ENCODE results near the gene SHANK1. TPM values are rescaled to one million over a fixed set of nuclear protein-coding genes. Genes with fewer than 3 reads are reported as not detected.

SHANK1 gene
- total RNA-seq, 2 donors from 2014 or later = 0.28 to 1.6 TPM

DNA sequence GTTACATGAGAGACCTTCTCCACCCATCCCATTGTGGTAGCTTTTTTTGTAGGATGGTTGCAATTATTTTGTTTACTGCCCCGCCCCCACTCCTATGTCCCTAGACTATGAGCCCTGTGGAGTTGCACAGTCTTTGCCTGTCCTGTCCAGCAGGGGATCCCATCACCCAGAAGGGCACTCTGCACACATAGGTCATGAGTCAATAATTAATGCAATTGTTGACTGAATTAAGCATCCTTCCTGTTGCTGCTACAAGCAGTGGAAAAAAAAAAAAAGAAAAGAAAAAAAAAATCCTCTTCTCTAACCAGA is 56.2 kb downstream of the SHANK1 start:
- no peak overlapping the region for H3K4me3 ChIP-seq
- no peaks in the 10 kb centered on the region for H3K9me3 ChIP-seq
- no peak for DNase-seq (ENCODE audit: low spot score)
- H3K27ac ChIP-seq = no peak overlapping the region
- ATAC-seq (ENCODE audit: insufficient number of reproducible peaks, low FRiP score, low read depth) = no peak
- H3K27me3 ChIP-seq (replicated peaks; ENCODE audit: insufficient read depth) = no peaks in the 10 kb centered on the region
- TF ChIP-seq, protein P1, sequence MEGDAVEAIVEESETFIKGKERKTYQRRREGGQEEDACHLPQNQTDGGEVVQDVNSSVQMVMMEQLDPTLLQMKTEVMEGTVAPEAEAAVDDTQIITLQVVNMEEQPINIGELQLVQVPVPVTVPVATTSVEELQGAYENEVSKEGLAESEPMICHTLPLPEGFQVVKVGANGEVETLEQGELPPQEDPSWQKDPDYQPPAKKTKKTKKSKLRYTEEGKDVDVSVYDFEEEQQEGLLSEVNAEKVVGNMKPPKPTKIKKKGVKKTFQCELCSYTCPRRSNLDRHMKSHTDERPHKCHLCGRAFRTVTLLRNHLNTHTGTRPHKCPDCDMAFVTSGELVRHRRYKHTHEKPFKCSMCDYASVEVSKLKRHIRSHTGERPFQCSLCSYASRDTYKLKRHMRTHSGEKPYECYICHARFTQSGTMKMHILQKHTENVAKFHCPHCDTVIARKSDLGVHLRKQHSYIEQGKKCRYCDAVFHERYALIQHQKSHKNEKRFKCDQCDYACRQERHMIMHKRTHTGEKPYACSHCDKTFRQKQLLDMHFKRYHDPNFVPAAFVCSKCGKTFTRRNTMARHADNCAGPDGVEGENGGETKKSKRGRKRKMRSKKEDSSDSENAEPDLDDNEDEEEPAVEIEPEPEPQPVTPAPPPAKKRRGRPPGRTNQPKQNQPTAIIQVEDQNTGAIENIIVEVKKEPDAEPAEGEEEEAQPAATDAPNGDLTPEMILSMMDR (IDR thresholded peaks at IDR 0.05) = no peak
- H3K4me1 ChIP-seq (ENCODE audit: control insufficient read depth in 1 of 2, low read depth in 2 of 2) = peaks cover 0 to 14% of the 10 kb centered on the region in 2 donors
- no peaks in the 10 kb centered on the region for H3K36me3 ChIP-seq

DNA sequence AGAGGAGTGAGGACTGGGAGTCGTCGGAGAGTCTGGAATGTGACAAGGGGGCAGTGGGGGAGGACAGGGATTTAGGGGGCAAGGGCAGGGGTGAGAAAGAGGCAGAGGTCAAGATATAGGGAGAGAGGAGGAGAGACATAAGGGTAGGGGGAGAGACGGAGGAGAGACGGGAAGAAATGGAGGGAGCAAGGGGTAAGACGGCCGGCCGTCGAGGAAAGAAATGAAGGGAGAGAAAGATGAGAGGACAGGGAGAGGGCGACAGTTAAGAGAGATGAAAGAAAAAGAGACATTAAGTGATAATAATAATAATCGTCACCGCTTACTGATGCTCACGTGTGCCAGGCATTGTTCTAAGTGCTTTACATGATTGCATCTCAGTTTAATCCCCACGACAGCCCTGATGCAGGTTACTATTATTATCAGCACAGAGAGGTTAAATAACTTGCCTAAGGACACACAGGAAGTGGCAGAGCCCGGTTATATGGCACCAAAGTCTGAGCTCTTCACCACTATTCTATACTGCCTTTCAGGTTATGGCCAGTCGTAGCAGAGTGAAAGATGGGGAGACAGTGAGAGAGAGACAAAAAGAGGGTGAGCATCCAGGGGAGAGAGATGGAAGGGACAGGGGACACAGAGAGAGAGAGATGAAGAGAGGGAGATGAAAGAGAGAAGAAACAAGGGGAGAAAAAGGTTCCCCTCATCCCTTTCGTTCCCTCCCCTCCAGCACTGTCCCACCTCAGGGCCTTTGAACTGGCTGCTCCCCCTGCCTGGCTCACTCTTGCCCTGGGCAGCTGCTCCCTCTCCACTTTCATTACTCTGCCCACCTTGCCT is 56.7 kb downstream of the SHANK1 start:
- Histone ChIP-seq H3K36me3 (no peaks in the 10 kb centered on the region), H3K27ac (no peak overlapping the region), H3K9me3 (no peaks in the 10 kb centered on the region), H3K4me1 (ENCODE audit: control insufficient read depth in 1 of 2, low read depth in 2 of 2) (peaks cover 0 to 13% of the 10 kb centered on the region in 2 donors), H3K27me3 (replicated peaks; ENCODE audit: insufficient read depth) (no peaks in the 10 kb centered on the region), H3K4me3 (no peak overlapping the region)
- DNase-seq (ENCODE audit: low spot score) = no peak
- TF ChIP-seq, protein P1 (IDR thresholded peaks at IDR 0.05) = no peak
- no peak for ATAC-seq (ENCODE audit: insufficient number of reproducible peaks, low FRiP score, low read depth)

DNA sequence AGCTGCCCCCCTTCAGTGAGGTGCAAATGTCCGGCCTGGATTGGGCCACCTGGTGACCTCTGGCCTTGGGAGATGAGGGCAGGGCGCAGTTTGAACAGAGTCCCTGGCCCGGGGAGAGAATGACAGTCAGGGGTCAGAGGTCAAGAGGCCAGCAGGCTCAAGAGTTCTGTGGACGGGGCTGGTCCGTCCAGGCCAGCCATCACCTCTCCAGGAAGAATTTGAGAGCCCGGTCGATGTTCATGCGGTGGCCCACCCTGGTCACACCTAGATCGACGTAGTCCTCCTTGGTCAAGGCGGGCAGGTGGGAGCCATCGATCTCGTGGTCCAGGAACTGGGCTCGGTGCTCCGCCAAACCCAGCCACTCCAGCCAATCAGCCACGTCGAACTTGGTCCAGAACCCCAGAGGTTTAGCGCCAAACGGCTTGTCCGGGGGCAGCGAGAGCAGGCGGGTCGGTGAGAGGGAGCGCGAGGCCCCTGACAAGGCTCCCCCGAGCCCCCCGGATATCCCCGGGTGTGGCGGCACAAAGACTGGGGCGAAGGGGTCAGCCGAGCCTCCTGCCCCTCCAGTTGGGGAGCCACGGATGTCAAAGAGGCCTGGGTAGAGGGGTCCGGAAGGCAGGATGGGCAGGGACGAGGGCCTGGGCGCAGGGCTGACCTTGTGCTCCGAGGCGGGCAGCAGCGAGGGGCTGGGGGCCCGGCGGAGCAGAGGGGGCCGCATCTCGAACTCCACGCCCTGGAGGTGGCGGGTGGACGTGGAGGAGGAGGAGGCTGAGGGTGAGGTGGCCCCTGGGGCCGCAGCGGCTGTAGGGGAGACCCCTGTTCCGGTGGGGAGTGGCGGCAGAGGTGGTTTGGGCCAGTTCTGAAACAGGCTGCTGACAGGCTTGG is 57.6 kb downstream of the SHANK1 start:
- Histone ChIP-seq H3K27me3 (replicated peaks; ENCODE audit: insufficient read depth) (no peaks in the 10 kb centered on the region), H3K36me3 (no peaks in the 10 kb centered on the region), H3K4me1 (ENCODE audit: control insufficient read depth in 1 of 2, low read depth in 2 of 2) (peaks cover 0 to 5% of the 10 kb centered on the region in 2 donors), H3K4me3 (no peak overlapping the region), H3K9me3 (no peaks in the 10 kb centered on the region), H3K27ac (no peak overlapping the region)
- TF ChIP-seq, protein P1 (IDR thresholded peaks at IDR 0.05) = no peak
- DNase-seq (ENCODE audit: low spot score) (no peak), ATAC-seq (ENCODE audit: insufficient number of reproducible peaks, low FRiP score, low read depth) (no peak)

DNA sequence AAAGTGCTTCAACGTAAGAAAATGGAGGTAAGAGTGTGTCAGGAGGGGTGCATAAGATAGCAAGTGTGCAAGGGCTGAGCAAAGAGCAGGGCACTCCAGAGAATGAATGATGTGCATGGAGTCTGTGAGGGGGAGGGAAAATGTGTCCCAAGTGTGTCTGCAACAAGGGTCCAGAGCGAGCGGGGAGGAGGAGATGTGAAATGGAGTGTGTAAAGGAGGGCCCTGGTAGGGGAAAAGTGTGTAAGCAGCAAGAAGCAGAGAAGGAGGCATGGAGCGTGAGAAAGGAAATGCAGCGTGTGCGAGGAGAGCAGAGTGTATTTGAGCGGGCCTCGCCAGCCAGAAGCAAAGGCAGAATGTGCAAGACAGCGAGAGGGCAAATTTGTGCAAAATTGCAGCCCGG is 58.6 kb downstream of the SHANK1 start:
- no peak for ATAC-seq (ENCODE audit: insufficient number of reproducible peaks, low FRiP score, low read depth)
- DNase-seq (ENCODE audit: low spot score) = no peak
- TF ChIP-seq, protein P1 (IDR thresholded peaks at IDR 0.05) = no peak
- Histone ChIP-seq H3K9me3 (no peaks in the 10 kb centered on the region), H3K4me1 (ENCODE audit: control insufficient read depth in 1 of 2, low read depth in 2 of 2) (peaks cover 0 to 5% of the 10 kb centered on the region in 2 donors), H3K36me3 (no peaks in the 10 kb centered on the region), H3K27me3 (replicated peaks; ENCODE audit: insufficient read depth) (no peaks in the 10 kb centered on the region), H3K27ac (no peak overlapping the region), H3K4me3 (no peak overlapping the region)

DNA sequence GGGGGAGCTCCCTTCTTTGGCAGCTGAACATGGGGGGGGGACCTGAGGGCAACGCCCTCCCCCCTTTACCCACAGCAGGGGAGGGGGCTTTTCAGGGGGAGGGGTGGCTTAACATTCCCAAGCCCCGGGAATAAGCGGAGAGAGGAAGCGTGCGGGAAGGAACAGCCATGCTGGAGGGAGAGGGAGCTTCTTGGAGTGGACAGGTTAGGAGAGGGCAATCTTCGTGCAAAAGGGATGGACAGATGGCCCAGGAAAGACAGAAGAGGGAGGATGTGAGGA is 59.6 kb downstream of the SHANK1 start:
- H3K27me3 ChIP-seq (replicated peaks; ENCODE audit: insufficient read depth) = no peaks in the 10 kb centered on the region
- TF ChIP-seq, protein P1 (IDR thresholded peaks at IDR 0.05) = no peak
- no peak for DNase-seq (ENCODE audit: low spot score)

More for the DNA sequence above, 59.6 kb downstream of the SHANK1 start:
- Histone ChIP-seq H3K4me1 (ENCODE audit: control insufficient read depth in 1 of 2, low read depth in 2 of 2) (peaks cover 0 to 5% of the 10 kb centered on the region in 2 donors), H3K36me3 (no peaks in the 10 kb centered on the region), H3K27ac (no peak overlapping the region), H3K4me3 (no peak overlapping the region), H3K9me3 (peaks cover 7% of the 10 kb centered on the region)
- ATAC-seq (ENCODE audit: insufficient number of reproducible peaks, low FRiP score, low read depth) = no peak
